Measurements from ENCODE around the gene GNAO1.

GNAO1 gene

GRCh38 chr16:56314244-56314850, 123.1 kb downstream of the GNAO1 start:
- no peak for DNase-seq (ENCODE audit: low spot score)

- no peak for DNase-seq (ENCODE audit: low spot score)
Observed at GRCh38 chr16:56315955-56316354, 124.7 kb downstream of the GNAO1 start.

DNA sequence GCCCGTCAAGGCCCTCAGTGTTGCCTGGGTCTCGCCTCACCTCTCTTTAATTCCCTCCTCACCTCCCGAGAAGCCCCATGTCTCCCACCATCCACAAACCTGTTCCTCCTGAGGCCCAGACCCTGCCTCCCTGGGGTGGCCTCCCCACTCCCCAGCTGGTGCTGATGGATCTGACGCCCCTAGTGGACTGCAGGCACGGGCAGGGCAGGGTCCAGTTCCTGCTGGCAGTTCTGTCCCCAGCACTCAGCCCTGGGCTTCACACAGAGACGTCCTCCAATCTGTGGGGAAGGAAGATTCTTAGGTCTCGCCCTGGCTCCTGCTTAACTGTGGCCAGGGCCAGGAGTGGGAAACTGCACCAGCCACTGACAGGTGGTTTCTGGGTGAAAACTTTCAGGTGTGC, 125.3 kb downstream of the GNAO1 start:
- no peak for DNase-seq (ENCODE audit: low spot score)

DNA sequence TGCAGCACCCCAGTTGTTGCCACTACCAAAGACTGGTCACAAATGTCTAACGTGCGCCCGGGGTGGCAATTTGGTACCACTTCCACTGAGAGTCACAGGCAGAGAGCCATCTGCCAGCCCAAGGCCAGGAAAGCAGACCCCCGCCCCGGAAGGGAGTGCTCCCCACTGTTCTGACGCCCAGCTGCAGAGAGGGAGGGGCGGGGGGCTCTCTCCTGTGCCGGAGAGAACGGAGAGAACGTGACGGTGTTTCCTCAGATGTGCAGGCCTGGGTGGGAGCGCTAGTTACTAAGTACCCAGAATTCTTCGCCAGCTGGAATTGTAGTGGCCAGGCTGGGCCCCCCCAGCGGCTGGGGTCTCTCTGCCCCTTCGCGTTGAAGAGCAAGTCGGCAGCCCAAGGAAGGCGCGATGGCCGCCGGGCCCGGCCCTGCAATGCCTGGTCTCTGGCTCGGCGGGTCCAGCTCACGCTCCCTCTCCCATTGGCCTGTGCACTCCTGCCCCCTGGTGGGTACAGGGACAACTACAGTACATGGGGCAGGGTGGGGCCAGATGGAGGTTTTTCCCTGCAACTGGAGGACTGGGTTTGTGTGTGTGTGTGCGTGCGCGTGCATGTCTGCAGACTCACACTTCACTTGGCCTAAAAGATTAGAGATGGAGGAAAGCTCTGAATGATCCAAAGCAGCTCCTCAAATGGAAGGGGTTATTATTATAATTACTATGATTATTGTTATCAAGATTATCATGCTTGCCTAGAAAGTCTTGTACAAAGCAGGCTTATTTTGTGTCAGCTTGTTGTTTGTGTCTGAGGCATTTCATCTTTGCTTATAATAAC, 126.9 kb downstream of the GNAO1 start:
- peak; percentile 59 for DNase-seq (ENCODE audit: low spot score)

GRCh38 chr16:56318827-56319140, 127.5 kb downstream of the GNAO1 start:
- no peak for DNase-seq (ENCODE audit: low spot score)

GRCh38 chr16:56319376-56319775, 128.1 kb downstream of the GNAO1 start:
- DNase-seq (ENCODE audit: low spot score): no peak

- no peak for DNase-seq (ENCODE audit: low spot score)
Observed at GRCh38 chr16:56320056-56320455, 128.8 kb downstream of the GNAO1 start.

DNA sequence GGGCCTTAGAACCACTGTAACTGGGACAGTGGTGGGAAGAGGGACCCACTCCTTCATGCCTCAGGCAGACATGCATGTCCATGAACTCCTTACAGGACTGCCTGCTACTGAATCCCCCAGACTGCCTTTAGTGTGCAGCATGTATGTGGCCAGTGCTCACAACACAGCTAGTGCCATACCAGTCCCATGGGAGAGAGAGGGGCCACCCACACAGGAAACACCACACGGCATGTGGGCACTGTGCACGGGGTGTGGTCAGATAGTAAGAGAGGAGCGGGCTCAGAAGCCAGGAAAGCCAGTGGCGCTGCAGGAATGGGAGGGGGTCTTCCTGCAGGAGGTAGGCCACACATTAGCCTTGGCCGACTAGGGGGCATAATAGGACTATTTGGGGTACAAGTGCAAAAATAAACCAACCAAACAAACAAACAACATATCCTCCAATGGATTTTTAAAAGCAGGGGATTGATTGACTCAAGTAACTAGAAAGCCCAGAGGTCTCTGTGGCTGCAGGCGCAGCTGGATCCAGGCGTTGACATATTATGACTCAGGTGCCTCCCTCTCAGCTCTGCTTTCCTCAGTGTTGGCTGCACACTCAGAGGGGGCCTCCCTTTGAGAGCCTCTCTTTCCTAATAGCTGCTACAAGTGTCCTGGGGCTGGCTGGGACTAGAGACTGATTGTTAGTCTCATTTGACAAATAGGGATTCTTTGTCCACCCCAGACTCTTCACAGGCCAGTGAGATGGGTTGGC, 129.7 kb downstream of the GNAO1 start:
- peak; percentile 9 for DNase-seq (ENCODE audit: low spot score)

GRCh38 chr16:56321571-56321970, 130.3 kb downstream of the GNAO1 start:
- DNase-seq (ENCODE audit: low spot score): no peak

DNA sequence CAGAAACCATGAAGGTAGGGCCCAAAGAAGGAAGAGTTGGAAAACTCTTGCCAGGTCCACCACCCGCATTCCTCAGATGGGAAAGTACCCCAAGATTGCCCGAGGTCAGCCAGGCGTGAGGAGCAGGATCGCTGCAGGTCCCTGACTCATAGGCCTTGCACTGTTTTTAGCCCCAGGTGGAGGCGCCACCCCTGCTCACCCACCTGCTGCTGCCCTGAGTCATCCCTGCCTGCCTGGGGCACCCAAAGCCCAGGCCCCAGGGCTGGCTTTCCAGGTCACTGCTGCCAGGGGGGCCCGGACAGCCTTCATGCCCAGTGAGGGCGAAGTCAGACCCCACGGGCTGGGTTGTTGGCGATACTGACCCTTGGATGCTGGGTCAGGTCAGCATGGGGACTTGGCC, 133.1 kb downstream of the GNAO1 start:
- DNase-seq (ENCODE audit: low spot score): no peak

DNA sequence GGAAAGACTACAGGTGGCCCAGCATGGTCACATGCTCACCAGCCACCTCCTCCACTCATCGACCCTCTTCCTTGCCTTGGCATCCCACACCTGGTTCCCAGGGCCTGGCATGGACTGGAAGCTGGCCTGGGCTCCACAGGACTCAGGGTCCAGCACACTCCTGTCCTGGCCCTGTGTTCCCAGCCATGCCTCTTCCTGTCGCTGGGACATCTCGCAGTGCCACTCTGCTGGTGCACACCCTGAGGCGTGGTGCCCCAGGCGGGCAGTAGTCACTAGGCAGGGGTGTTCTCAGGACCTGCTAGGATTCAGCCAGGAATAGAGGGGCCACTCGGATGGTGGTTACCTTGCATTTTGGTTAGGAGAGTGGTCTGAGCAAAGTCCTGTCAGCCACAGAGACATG, 134.7 kb downstream of the GNAO1 start:
- no peak for DNase-seq (ENCODE audit: low spot score)

- DNase-seq (ENCODE audit: low spot score): no peak
Observed at GRCh38 chr16:56327071-56327928, 136.0 kb downstream of the GNAO1 start.

DNA sequence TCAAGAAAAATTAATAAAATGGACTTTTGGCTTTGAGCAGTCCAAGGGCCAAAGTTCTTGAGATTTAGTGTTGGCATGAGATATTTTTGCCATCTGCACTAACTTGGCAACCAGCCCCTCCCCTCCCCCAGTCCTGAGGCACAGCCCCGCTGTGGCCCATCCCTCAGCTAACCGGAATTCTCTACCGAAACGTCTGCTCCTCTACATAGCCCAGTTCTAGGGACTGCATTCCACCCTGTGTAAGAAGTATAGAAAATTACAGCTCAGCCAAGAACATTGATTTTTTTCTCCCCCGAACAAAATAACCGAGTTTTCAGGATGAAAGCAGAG, 136.6 kb downstream of the GNAO1 start:
- no peak for DNase-seq (ENCODE audit: low spot score)

- no peak for DNase-seq (ENCODE audit: low spot score)
Observed at GRCh38 chr16:56328276-56329022, 137.2 kb downstream of the GNAO1 start.

DNA sequence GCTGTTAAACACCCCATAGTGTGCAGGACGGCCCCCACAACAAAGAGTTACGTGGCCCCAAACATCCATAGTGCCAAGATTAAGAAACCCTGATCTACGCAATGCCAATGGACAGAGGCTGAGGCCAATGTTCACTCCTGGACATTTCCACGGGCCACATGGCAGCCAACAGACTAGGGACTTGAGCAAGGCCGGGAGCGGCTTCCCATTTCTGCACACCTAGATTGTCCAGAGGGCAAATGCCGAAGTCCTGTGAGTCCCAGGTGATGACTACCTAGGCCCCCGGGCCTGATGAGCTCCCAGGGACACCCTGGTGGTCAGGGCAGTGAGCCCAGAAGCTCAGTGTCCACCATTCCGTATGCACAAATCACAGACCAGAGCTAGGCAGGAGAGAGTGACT, 138.6 kb downstream of the GNAO1 start:
- DNase-seq (ENCODE audit: low spot score): no peak

- no peak for DNase-seq (ENCODE audit: low spot score)
Observed at GRCh38 chr16:56330476-56330875, 139.2 kb downstream of the GNAO1 start.

DNA sequence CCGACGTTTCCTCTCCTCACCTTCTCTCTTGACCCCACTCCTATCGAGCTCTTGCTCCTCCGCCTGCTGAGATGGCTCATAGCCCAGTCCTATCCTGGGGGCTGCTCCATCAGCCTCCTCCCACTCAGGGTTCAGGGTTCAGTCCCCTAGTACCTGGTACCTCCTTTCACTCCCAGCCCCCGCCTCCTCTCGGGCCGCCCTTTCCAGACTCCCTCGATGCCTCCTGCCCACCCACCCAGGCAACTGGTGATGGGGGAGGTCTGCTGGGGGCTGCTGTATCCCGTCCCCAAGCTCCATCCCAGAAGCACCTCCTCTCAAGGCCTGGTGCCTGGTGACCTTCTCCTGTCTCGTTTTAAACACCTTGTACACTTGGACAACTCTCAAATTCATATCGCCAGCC, 140.1 kb downstream of the GNAO1 start:
- no peak for DNase-seq (ENCODE audit: low spot score)

DNA sequence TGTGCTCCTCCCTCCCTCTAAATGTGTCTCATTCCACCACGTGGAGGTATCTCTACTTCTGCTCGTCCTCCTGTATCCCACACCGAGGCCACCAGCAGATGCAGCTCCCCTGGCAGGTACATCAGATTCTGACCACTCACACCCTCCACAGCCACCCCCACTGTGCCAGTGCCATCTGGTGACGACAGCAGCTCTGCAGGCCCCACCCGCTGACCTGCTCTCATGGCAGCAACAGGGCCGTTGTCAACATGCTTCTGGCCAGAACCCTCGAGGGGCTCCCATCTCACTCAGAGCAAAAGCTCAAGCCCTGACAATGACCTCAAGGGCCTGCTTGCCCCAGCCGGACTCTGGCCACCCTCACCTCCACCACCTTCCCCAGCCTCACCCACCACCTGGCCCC, 140.6 kb downstream of the GNAO1 start:
- no peak for DNase-seq (ENCODE audit: low spot score)

- peak; percentile 84 for DNase-seq (ENCODE audit: low spot score)
Observed at GRCh38 chr16:56332464-56333079, 141.3 kb downstream of the GNAO1 start.

DNA sequence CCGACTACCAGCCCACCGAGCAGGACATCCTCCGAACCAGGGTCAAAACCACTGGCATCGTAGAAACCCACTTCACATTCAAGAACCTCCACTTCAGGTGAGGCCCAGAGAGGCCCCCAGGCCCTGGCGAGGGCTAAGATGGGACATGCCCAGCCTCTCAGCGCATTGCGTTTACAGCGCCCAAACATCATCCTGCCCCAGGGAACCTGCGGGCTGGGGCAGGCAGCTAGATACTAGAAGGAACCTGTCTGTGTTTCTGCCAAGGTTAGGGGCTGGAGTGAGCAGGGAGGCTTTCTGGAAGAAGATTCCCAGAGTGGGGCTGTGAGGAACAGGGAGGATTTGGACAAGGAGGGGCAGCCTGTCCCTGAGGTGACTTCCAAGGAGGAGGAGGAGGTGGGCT, 143.5 kb downstream of the GNAO1 start:
- no peak for DNase-seq (ENCODE audit: low spot score)

DNA sequence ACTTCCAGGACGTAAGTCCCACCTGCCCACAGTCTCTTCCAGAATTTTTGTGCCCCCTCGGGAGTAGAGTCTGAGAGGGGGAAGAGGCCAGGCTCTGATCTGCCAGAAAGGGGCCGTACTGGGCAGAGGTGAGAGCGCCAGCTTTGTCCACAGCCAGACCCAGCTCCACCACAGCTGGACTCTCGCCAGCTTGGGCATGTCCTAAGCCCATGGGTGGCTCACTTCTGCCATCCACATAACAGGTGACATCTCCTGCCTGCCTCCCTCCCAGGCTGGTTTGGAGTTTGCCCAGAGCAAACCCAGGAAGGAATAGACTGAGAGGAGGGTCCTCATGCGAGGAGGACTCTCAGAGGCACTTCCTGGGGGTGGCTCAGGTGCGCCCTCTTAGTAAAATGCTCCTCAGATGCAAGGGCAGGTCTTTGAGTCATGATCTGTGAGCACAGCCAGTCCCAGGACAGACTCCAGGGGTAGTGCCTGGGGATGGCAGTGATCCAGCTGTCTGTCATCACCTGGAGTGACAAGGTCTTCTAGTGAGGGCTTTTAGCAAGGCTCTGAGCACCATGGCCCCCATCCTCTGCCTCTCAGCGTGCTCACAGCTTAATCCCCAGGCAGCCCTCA, 144.9 kb downstream of the GNAO1 start:
- no peak for DNase-seq (ENCODE audit: low spot score)
